HepG2 (cell line): ENCODE results near the gene JPH4. TPM values are rescaled to one million over a fixed set of nuclear protein-coding genes. Genes with fewer than 3 reads are reported as not detected.

Experiments used
- BHLHE40 ChIP-seq: IDR thresholded peaks from 2 replicates; pipeline ENCODE4 v1.6.1; 2011; ENCODE audit warnings: low read length, improper control_type of control experiment
- ETS1 ChIP-seq: sonication (generic); formaldehyde crosslinking; IDR thresholded peaks from 2 replicates; pipeline ENCODE4 v1.4.0; 2020; ENCODE audit warnings: missing genetic modification reagents
- KIAA2018 ChIP-seq: sonication (generic); formaldehyde crosslinking; IDR thresholded peaks from 2 replicates; pipeline ENCODE4 v1.5.0; 2020; ENCODE audit warnings: mild to moderate bottlenecking, missing genetic modification reagents, borderline replicate concordance
- PAF1 ChIP-seq: IDR thresholded peaks from 2 replicates; pipeline ENCODE4 v1.6.1; 2016; ENCODE audit warnings: missing genetic modification reagents, missing compliant biosample characterization
- SMC3 ChIP-seq: IDR thresholded peaks from 2 replicates; pipeline ENCODE4 v1.6.1; 2011; ENCODE audit warnings: low read length, improper control_type of control experiment
- SOX5 ChIP-seq: IDR thresholded peaks from 2 replicates; pipeline ENCODE4 v1.6.1; 2016; ENCODE audit warnings: borderline replicate concordance
- ZNF230 ChIP-seq: sonication (generic); formaldehyde crosslinking; IDR thresholded peaks from 2 replicates; pipeline ENCODE4 v1.4.0; 2020; ENCODE audit warnings: mild to moderate bottlenecking, missing genetic modification reagents
- ZNF296 ChIP-seq: sonication (generic); formaldehyde crosslinking; conservative IDR thresholded peaks from 2 replicates; pipeline ENCODE4 v1.5.0; 2020; ENCODE audit warnings: mild to moderate bottlenecking, missing genetic modification reagents
- ZNF337 ChIP-seq: sonication (generic); formaldehyde crosslinking; IDR thresholded peaks from 2 replicates; pipeline ENCODE4 v1.5.1; 2020; ENCODE audit warnings: missing genetic modification reagents, low read depth, mild to moderate bottlenecking, borderline replicate concordance
- ZNF687 ChIP-seq: sonication (generic); formaldehyde crosslinking; IDR thresholded peaks from 2 replicates; pipeline ENCODE4 v1.5.1; 2020; ENCODE audit warnings: mild to moderate bottlenecking, missing genetic modification reagents, moderate library complexity
- ZNF766 ChIP-seq: sonication (generic); formaldehyde crosslinking; IDR thresholded peaks from 2 replicates; pipeline ENCODE4 v1.5.0; 2020; ENCODE audit warnings: missing genetic modification reagents, borderline replicate concordance
- ZNF800 ChIP-seq: sonication (generic); formaldehyde crosslinking; IDR thresholded peaks from 2 replicates; pipeline ENCODE4 v1.4.0; 2020; ENCODE audit warnings: missing genetic modification reagents
- polyA plus RNA-seq, 8 experiments: library from polyadenylated mRNA; depleted of rRNA in 3 of 8; stranded (reverse) in 7 of 8; unstranded in 1 of 8; fragments of >200 nt; fragmentation: Illumina TruSeq in 4 of 8; extraction: Trizol in 4 of 8; gene quantifications; 2 replicates each; pipeline versions ENCODE4 v1.2.1 to v1.2.3, GENCODE V29; 2011 to 2016; ENCODE audit warnings: low read depth in 4 of 8, missing spikeins in 1 of 8, mixed read lengths in 1 of 8; ENCODE audit not compliant: insufficient read depth in 1 of 8
- total RNA-seq, 5 experiments: library from RNA; depleted of rRNA; stranded (reverse); fragments of >200 nt; fragmentation: Illumina TruSeq; extraction: Trizol; gene quantifications; 2 replicates each; pipeline ENCODE4 v1.2.3, GENCODE V29; 2016; ENCODE audit warnings: low read depth in 1 of 5

Gene JPH4
- total and polyA plus RNA-seq, 2 of the 13 experiments (the other 11 are each of a cell fraction or from before 2014, with no cell fraction given): 0.08 to 0.22 TPM

GRCh38 chr14:23555882-23556699 lies 22.5 kb downstream of the JPH4 start, which contains the start of gene THTPA (continued):
- TF ChIP-seq KIAA2018 (CRISPR knock-in tag) (peak; percentile 97), ZNF337 (CRISPR knock-in tag) (peak; percentile 99; the same call in 1 of the 2 replicates), ETS1 (peak; percentile 98; the same call in 1 of the 2 replicates), ZNF687 (CRISPR knock-in tag) (peak; percentile 98), ZNF296 (CRISPR knock-in tag) (peak; percentile 88), ZNF800 (CRISPR knock-in tag) (peak; percentile 96), SMC3 (no peak; the same call in 1 of the 2 replicates), SOX5 (peak; percentile 73), ZNF766 (CRISPR knock-in tag) (peak; percentile 98; the same call in 1 of the 2 replicates), PAF1 (no peak), BHLHE40 (peak; percentile 63; the same call in 1 of the 2 replicates), ZNF230 (peak; percentile 99)
